Brain microvascular endothelial cell (primary cell): ENCODE measurements around the gene MCHR1.
"Not testable (repeated sequence)": the region's sequence is repeated elsewhere in the genome, so short reads cannot be mapped to it uniquely, and the experiment has no call there.

ENCODE experiments used
- DNase-seq: peaks from one replicate; pipeline ENCODE4 v3.0.0-alpha.2; 2020
- H3K27ac ChIP-seq: fragments of 250-450 bp; sonication (Bioruptor Pico); 2 replicates; pipeline ENCODE4 v1.5.1; 2020; ENCODE audit warnings: mild to moderate bottlenecking, moderate library complexity
- H3K27me3 ChIP-seq: fragments of 250-450 bp; sonication (Bioruptor Pico); replicated peaks from 2 replicates; pipeline ENCODE4 v1.5.1; 2020; ENCODE audit warnings: mild to moderate bottlenecking
- H3K36me3 ChIP-seq: fragments of 250-450 bp; sonication (Bioruptor Pico); replicated peaks from 2 replicates; pipeline ENCODE4 v1.5.1; 2020; ENCODE audit warnings: mild to moderate bottlenecking
- H3K4me3 ChIP-seq: 2 replicates; pipeline ENCODE4 v1.5.1; 2011; ENCODE audit warnings: low read depth, mild to moderate bottlenecking, control low read depth, low read length, moderate library complexity
- CTCF ChIP-seq: IDR thresholded peaks from 2 replicates; pipeline ENCODE4 v1.5.1; 2011; ENCODE audit warnings: low read depth, mild to moderate bottlenecking, moderate library complexity, low read length, control low read depth, inconsistent platforms; ENCODE audit errors: missing control alignments
- in situ Hi-C: cut with HindIII; loops from 2 replicates; pipeline ENCODE4 v1.10.0; 2017; ENCODE audit warnings: low sequenced_read_pairs, low pct_ligation_motif_present

Gene MCHR1

GRCh38 chr22:40653361-40653760, 25.9 kb upstream of the MCHR1 start:
- H3K27ac ChIP-seq, result no peak overlapping the region

GRCh38 chr22:40654522-40655167, 24.6 kb upstream of the MCHR1 start:
- peak; percentile 59 for DNase-seq
- in situ Hi-C loops, result no loop called here
- no peak overlapping the region for H3K27ac ChIP-seq

More at GRCh38 chr22:40653361-40653760, 25.9 kb upstream of the MCHR1 start:
- no peak overlapping the region for H3K4me3 ChIP-seq
- in situ Hi-C loops, result no loop called here
- TF ChIP-seq CTCF, result no peak
- H3K36me3 ChIP-seq, result no peaks in the 10 kb centered on the region
- DNase-seq, result no peak
- no peaks in the 10 kb centered on the region for H3K27me3 ChIP-seq

GRCh38 chr22:40655941-40656340, 23.3 kb upstream of the MCHR1 start:
- in situ Hi-C loops, H3K27me3 ChIP-seq, H3K36me3 ChIP-seq, DNase-seq, H3K4me3 ChIP-seq, H3K27ac ChIP-seq: not testable (repeated sequence)

More at GRCh38 chr22:40654522-40655167, 24.6 kb upstream of the MCHR1 start:
- Histone ChIP-seq H3K27me3 (no peaks in the 10 kb centered on the region), H3K4me3 (no peak overlapping the region), H3K36me3 (no peaks in the 10 kb centered on the region)
- peak; percentile 51 for TF ChIP-seq CTCF

GRCh38 chr22:40656651-40657050, 22.6 kb upstream of the MCHR1 start:
- H3K27ac ChIP-seq, DNase-seq, H3K4me3 ChIP-seq, in situ Hi-C loops, H3K27me3 ChIP-seq, H3K36me3 ChIP-seq: not testable (repeated sequence)

GRCh38 chr22:40659166-40659565, 20.1 kb upstream of the MCHR1 start:
- no peak overlapping the region for H3K4me3 ChIP-seq
- no peak overlapping the region for H3K27ac ChIP-seq
- no peaks in the 10 kb centered on the region for H3K27me3 ChIP-seq
- no peak for TF ChIP-seq CTCF
- in situ Hi-C loops, result no loop called here
- H3K36me3 ChIP-seq, result no peaks in the 10 kb centered on the region
- DNase-seq, result no peak

GRCh38 chr22:40660730-40661129, 18.6 kb upstream of the MCHR1 start:
- Histone ChIP-seq H3K27me3 (no peaks in the 10 kb centered on the region), H3K36me3 (no peaks in the 10 kb centered on the region), H3K27ac (no peak overlapping the region), H3K4me3 (no peak overlapping the region)
- no peak for DNase-seq
- in situ Hi-C loops, result no loop called here
- no peak for TF ChIP-seq CTCF

GRCh38 chr22:40661671-40662070, 17.6 kb upstream of the MCHR1 start:
- Histone ChIP-seq H3K4me3 (no peak overlapping the region), H3K27ac (no peak overlapping the region), H3K36me3 (no peaks in the 10 kb centered on the region), H3K27me3 (no peaks in the 10 kb centered on the region)
- DNase-seq, result no peak
- in situ Hi-C loops, result no loop called here
- no peak for TF ChIP-seq CTCF
